HepG2 (cell line): ENCODE measurements around the gene CBLB. TPM values are rescaled to one million over a fixed set of nuclear protein-coding genes. Genes with fewer than 3 reads are reported as not detected.

Experiments used
- ATAC-seq: fragments of 200-7000 bp; cut with Tn5 transposase; 3 replicates; pipeline ENCODE4 v1.9.1; 2020; ENCODE audit warnings: mild to moderate bottlenecking, moderate library complexity
- BruUV-seq: library from RNA; stranded (reverse); fragments of 400-500 nt; replicated peaks from 2 replicates; lab custom pipeline; 2021; lab: Mats Ljungman, UMichigan
- CTCF ChIA-PET: fragments of 300-600 bp; formaldehyde crosslinking; extraction: SDS; loops from one replicate; lab custom pipeline; 2021; ENCODE audit warnings: low total read pairs, inconsistent platforms, low intra/inter-chr PET ratio; lab: Yijun Ruan, JAX
- POLR2A ChIA-PET: fragments of 350-600 bp; sonication (Branson Sonifier 250); formaldehyde crosslinking; loops from one replicate; lab custom pipeline; 2020; ENCODE audit warnings: antibody characterized with exemption, inconsistent platforms; lab: Yijun Ruan, JAX
- DNase-seq: peaks from one replicate; pipeline ENCODE4 v3.0.0-alpha.2; 2015; ENCODE audit warnings: low spot score
- FAIRE-seq: peaks from 3 replicates; lab custom pipeline; 2011; peaks lifted over from hg19 to GRCh38; lab: Jason Lieb, UNC
- H2AFZ ChIP-seq: one replicate; pipeline ENCODE4 v1.6.1; 2011; ENCODE audit warnings: low read length, inconsistent platforms
- H3K27ac ChIP-seq: fragments of 300-600 bp; 3 replicates; pipeline ENCODE4 v1.8.0; 2011; ENCODE audit warnings: mixed run types, mild to moderate bottlenecking, mixed read lengths, low read length, inconsistent platforms; ENCODE audit not compliant: insufficient read depth; ENCODE audit errors: extremely low read length
- H3K27me3 ChIP-seq, 2 experiments: fragments of 200-600 bp in 1 of 2; 2 replicates in 1 of 2; 3 replicates in 1 of 2; pipeline versions ENCODE4 v1.6.0 to v1.8.0; 2011; ENCODE audit warnings: low read length in 2 of 2, mild to moderate bottlenecking in 2 of 2, moderate library complexity in 2 of 2, inconsistent platforms in 1 of 2; ENCODE audit not compliant: insufficient read depth in 2 of 2, control insufficient read depth in 1 of 2
- H3K36me3 ChIP-seq, 2 experiments: fragments of 200-600 bp in 1 of 2; replicated peaks in 1 of 2; 2 replicates in 1 of 2; 3 replicates in 1 of 2; pipeline versions ENCODE4 v1.5.1 to v1.8.0; 2011; ENCODE audit warnings: low read length in 2 of 2, inconsistent platforms in 1 of 2; ENCODE audit not compliant: insufficient read depth in 2 of 2, control insufficient read depth in 1 of 2
- H3K4me1 ChIP-seq: 2 replicates; pipeline ENCODE4 v1.5.1; 2012; ENCODE audit warnings: low read length, inconsistent platforms; ENCODE audit not compliant: insufficient read depth
- H3K4me2 ChIP-seq: 2 replicates; pipeline ENCODE4 v1.6.0; 2011; ENCODE audit warnings: low read depth, low read length, inconsistent platforms
- H3K4me3 ChIP-seq, 3 experiments: fragments of 200-600 bp in 1 of 3; sonication (generic), shearing (Covaris generic) in 1 of 3; replicated peaks in 1 of 3; 2 replicates each; pipeline ENCODE4 v1.5.1; 2011 to 2016; ENCODE audit warnings: low read length in 3 of 3, inconsistent platforms in 2 of 3, low read depth in 2 of 3, mild to moderate bottlenecking in 2 of 3, control low read depth in 1 of 3, mixed read lengths in 1 of 3; ENCODE audit not compliant: insufficient read depth in 1 of 3
- H3K79me2 ChIP-seq: one replicate; pipeline ENCODE4 v1.6.1; 2011; ENCODE audit warnings: low read length, inconsistent platforms; ENCODE audit not compliant: insufficient read depth
- H3K9ac ChIP-seq: 2 replicates; pipeline ENCODE4 v1.6.0; 2011; ENCODE audit warnings: mild to moderate bottlenecking, low read depth, low read length, inconsistent platforms; ENCODE audit not compliant: insufficient read depth
- H3K9me3 ChIP-seq: 2 replicates; pipeline ENCODE4 v1.5.1; 2012; ENCODE audit warnings: mild to moderate bottlenecking, low read length
- H4K20me1 ChIP-seq: 2 replicates; pipeline ENCODE4 v1.6.0; 2011; ENCODE audit warnings: inconsistent platforms, mild to moderate bottlenecking, low read length, moderate library complexity; ENCODE audit not compliant: insufficient read depth
- DNMT3B ChIP-seq: conservative IDR thresholded peaks from 2 replicates; pipeline ENCODE4 v1.6.1; 2016; ENCODE audit warnings: missing biosample characterization, control low read depth
- ELF4 ChIP-seq: sonication (generic); formaldehyde crosslinking; IDR thresholded peaks from 2 replicates; pipeline ENCODE4 v1.5.0; 2020; ENCODE audit warnings: missing genetic modification reagents, mild to moderate bottlenecking, moderate library complexity, borderline replicate concordance
- HNRNPH1 ChIP-seq: fragments of 200-400 bp; formaldehyde crosslinking; optimal IDR thresholded peaks from 2 replicates; pipeline ENCODE3; 2017; ENCODE audit warnings: mild to moderate bottlenecking, low read depth, low read length
- MED1 ChIP-seq: sonication (generic); formaldehyde crosslinking; IDR thresholded peaks from 2 replicates; pipeline ENCODE4 v1.4.0; 2020; ENCODE audit warnings: missing genetic modification reagents
- NFE2L1 ChIP-seq: sonication (generic); formaldehyde crosslinking; IDR thresholded peaks from 2 replicates; pipeline ENCODE4 v1.4.0; 2020; ENCODE audit warnings: missing genetic modification reagents, mild to moderate bottlenecking, borderline replicate concordance
- SRY ChIP-seq: sonication (generic); formaldehyde crosslinking; IDR thresholded peaks from 2 replicates; pipeline ENCODE4 v1.8.0; 2022; ENCODE audit warnings: mild to moderate bottlenecking, missing genetic modification reagents
- TCF7 ChIP-seq: sonication (generic); IDR thresholded peaks from 2 replicates; pipeline ENCODE4 v1.6.1; 2016; ENCODE audit warnings: antibody characterized with exemption, low read depth
- U2AF2 ChIP-seq: fragments of 200-400 bp; formaldehyde crosslinking; IDR thresholded peaks from 2 replicates; pipeline ENCODE4 v1.6.1; 2017; ENCODE audit warnings: low read depth, mild to moderate bottlenecking, low read length
- ZNF10 ChIP-seq: sonication (generic); formaldehyde crosslinking; IDR thresholded peaks from 2 replicates; pipeline ENCODE4 v1.4.0; 2020; ENCODE audit warnings: mild to moderate bottlenecking, low read depth, missing genetic modification reagents, borderline replicate concordance
- ZNF614 ChIP-seq: IDR thresholded peaks from 2 replicates; pipeline ENCODE4 v1.6.1; 2018; ENCODE audit warnings: missing biosample characterization, missing genetic modification reagents, inconsistent platforms, borderline replicate concordance
- ZNF7 ChIP-seq: IDR thresholded peaks from 2 replicates; pipeline ENCODE4 v1.6.1; 2016; ENCODE audit warnings: missing biosample characterization, missing genetic modification reagents
- WGBS: methylation state at CpG from one replicate; pipeline ENCODE4 v1.1.6; 2017; ENCODE audit warnings: low lambda C conversion rate; 5-methylcytosine and 5-hydroxymethylcytosine counted together
- in situ Hi-C: cut with HindIII; loops from 2 replicates; pipeline ENCODE4 v1.10.0; 2017; ENCODE audit warnings: low pct_unique_long_range_greater_than_20kb; ENCODE audit not compliant: extremely low pct_ligation_motif_present
- intact Hi-C: fragments of 100-400 bp; cut with micrococcal nuclease; formaldehyde crosslinking; loops from one replicate; pipeline ENCODE4 v1.10.0; 2022; ENCODE audit not compliant: unreplicated experiment
- polyA plus RNA-seq, 8 experiments: library from polyadenylated mRNA; depleted of rRNA in 3 of 8; stranded (reverse) in 7 of 8; unstranded in 1 of 8; fragments of >200 nt; fragmentation: Illumina TruSeq in 4 of 8; extraction: Trizol in 4 of 8; gene quantifications; 2 replicates each; pipeline versions ENCODE4 v1.2.1 to v1.2.3, GENCODE V29; 2011 to 2016; ENCODE audit warnings: low read depth in 4 of 8, missing spikeins in 1 of 8, mixed read lengths in 1 of 8; ENCODE audit not compliant: insufficient read depth in 1 of 8
- total RNA-seq, 5 experiments: library from RNA; depleted of rRNA; stranded (reverse); fragments of >200 nt; fragmentation: Illumina TruSeq; extraction: Trizol; gene quantifications; 2 replicates each; pipeline ENCODE4 v1.2.3, GENCODE V29; 2016; ENCODE audit warnings: low read depth in 1 of 5
- TF ChIP-seq, protein P1 (sequence below): sonication (generic); formaldehyde crosslinking; IDR thresholded peaks from 2 replicates; pipeline ENCODE4 v1.4.0; 2020; ENCODE audit warnings: missing genetic modification reagents
- TF ChIP-seq, protein P2 (sequence below): sonication (generic); formaldehyde crosslinking; IDR thresholded peaks from 2 replicates; pipeline ENCODE4 v1.5.1; 2020; ENCODE audit warnings: mild to moderate bottlenecking, missing genetic modification reagents, borderline replicate concordance

Gene CBLB
- total and polyA plus RNA-seq, 2 of the 13 experiments (the other 11 are each of a cell fraction or from before 2014, with no cell fraction given) = 9.8 to 16.4 TPM

DNA sequence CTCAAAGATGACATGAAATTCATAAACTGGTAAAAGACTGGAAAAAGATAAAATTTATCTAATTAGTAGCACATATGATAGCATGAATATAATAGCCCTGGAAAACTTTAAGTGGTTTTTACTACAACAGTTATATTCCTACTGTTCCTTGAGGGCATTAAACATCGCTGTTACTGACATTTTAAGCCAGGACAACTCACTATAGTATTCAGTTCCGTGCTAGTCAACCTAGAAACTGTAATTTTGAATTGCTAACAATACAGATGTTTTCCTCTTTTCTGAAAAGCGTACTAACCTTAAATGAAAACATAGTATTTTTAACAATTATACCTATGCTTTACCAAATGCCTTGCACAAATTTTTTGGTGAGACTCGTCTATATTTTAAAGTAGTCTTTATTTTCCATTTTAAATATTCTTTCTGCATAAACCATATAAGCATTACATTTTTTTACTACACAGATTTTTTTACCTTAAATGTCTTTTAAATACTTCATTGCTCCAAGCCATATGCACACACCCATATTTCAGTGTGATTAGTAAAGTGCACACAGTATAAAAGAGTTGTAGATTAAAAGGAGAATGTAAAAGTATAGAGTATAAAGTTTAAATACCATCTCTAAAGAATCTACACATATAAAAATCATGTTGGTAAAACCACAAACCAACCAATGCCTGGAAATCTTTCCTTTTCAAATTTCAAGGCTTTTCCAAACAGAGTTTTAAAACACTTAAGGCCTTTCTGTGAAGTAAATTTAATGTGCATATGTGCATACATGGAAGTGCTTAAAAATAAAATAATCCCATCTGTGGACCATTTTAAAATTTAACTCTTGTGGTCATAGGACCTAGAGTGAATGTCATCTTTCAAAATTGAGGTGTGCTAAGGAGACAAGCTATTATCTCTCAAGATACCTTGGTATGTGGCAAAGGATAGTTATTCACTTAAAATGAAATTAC is 20.1 kb upstream of the CBLB start (continued):
- TF ChIP-seq HNRNPH1 = no peak

DNA sequence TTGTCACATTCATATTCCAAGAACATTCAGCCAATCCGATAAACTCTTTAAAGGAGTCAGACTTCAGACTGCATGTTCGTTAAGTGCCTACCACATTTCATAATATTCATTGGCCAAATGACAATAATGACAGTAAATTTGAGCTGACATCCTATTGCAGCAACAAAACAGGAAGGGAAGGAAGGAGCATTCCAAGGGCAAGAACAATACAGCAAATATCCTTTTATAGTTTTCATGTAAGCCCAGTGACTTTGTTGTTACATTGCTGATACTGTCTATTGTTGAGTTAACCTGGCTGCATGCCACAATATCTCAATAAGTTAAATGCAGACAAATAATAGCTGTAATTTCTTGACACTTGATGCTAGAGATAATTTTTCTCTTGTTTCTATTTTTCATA is 16.4 kb upstream of the CBLB start:
- BruUV-seq = no TSS peak
- no peaks in the 10 kb centered on the region for H3K36me3 ChIP-seq
- no peaks in the 10 kb centered on the region for H4K20me1 ChIP-seq
- H3K27ac ChIP-seq = no peak overlapping the region
- H2AFZ ChIP-seq = no peak overlapping the region
- H3K9ac ChIP-seq = no peak overlapping the region
- H3K9me3 ChIP-seq = no peaks in the 10 kb centered on the region
- WGBS = 0% methylated on average over 2 of the region's 2 CpGs
- ChIA-PET CTCF (no interaction called here), POLR2A (no interaction called here)
- in situ Hi-C loops (no loop called here), intact Hi-C loops (no loop called here)
- no peak overlapping the region for H3K4me3 ChIP-seq
- no peak for FAIRE-seq
- no peaks in the 10 kb centered on the region for H3K27me3 ChIP-seq
- no peak for ATAC-seq
- H3K79me2 ChIP-seq = no peaks in the 10 kb centered on the region
- no peaks in the 10 kb centered on the region for H3K4me1 ChIP-seq
- DNase-seq = no peak
- H3K4me2 ChIP-seq = no peak overlapping the region
- TF ChIP-seq NFE2L1 (CRISPR knock-in tag) (no peak), ZNF614 (CRISPR knock-in tag) (no peak), ZNF7 (CRISPR knock-in tag) (no peak), U2AF2 (no peak), ZNF10 (CRISPR knock-in tag) (no peak), SRY (CRISPR knock-in tag) (no peak), TCF7 (no peak), MED1 (CRISPR knock-in tag) (no peak), ELF4 (CRISPR knock-in tag) (no peak), DNMT3B (CRISPR knock-in tag) (no peak)
- TF ChIP-seq, protein P1, sequence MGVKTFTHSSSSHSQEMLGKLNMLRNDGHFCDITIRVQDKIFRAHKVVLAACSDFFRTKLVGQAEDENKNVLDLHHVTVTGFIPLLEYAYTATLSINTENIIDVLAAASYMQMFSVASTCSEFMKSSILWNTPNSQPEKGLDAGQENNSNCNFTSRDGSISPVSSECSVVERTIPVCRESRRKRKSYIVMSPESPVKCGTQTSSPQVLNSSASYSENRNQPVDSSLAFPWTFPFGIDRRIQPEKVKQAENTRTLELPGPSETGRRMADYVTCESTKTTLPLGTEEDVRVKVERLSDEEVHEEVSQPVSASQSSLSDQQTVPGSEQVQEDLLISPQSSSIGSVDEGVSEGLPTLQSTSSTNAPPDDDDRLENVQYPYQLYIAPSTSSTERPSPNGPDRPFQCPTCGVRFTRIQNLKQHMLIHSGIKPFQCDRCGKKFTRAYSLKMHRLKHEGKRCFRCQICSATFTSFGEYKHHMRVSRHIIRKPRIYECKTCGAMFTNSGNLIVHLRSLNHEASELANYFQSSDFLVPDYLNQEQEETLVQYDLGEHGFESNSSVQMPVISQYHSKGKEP = no peak
- TF ChIP-seq, protein P2, sequence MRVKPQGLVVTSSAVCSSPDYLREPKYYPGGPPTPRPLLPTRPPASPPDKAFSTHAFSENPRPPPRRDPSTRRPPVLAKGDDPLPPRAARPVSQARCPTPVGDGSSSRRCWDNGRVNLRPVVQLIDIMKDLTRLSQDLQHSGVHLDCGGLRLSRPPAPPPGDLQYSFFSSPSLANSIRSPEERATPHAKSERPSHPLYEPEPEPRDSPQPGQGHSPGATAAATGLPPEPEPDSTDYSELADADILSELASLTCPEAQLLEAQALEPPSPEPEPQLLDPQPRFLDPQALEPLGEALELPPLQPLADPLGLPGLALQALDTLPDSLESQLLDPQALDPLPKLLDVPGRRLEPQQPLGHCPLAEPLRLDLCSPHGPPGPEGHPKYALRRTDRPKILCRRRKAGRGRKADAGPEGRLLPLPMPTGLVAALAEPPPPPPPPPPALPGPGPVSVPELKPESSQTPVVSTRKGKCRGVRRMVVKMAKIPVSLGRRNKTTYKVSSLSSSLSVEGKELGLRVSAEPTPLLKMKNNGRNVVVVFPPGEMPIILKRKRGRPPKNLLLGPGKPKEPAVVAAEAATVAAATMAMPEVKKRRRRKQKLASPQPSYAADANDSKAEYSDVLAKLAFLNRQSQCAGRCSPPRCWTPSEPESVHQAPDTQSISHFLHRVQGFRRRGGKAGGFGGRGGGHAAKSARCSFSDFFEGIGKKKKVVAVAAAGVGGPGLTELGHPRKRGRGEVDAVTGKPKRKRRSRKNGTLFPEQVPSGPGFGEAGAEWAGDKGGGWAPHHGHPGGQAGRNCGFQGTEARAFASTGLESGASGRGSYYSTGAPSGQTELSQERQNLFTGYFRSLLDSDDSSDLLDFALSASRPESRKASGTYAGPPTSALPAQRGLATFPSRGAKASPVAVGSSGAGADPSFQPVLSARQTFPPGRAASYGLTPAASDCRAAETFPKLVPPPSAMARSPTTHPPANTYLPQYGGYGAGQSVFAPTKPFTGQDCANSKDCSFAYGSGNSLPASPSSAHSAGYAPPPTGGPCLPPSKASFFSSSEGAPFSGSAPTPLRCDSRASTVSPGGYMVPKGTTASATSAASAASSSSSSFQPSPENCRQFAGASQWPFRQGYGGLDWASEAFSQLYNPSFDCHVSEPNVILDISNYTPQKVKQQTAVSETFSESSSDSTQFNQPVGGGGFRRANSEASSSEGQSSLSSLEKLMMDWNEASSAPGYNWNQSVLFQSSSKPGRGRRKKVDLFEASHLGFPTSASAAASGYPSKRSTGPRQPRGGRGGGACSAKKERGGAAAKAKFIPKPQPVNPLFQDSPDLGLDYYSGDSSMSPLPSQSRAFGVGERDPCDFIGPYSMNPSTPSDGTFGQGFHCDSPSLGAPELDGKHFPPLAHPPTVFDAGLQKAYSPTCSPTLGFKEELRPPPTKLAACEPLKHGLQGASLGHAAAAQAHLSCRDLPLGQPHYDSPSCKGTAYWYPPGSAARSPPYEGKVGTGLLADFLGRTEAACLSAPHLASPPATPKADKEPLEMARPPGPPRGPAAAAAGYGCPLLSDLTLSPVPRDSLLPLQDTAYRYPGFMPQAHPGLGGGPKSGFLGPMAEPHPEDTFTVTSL (CRISPR knock-in tag) = no peak
